Loucy (cell line): ENCODE results near the gene C5orf47.

Experiments
- CTCF ChIP-seq: fragments of 200-600 bp; sonication (generic); conservative IDR thresholded peaks from 2 replicates; pipeline ENCODE4 v1.5.1; 2014; ENCODE audit warnings: mild to moderate bottlenecking, antibody characterized with exemption, low read length
- EZH2phosphoT487 ChIP-seq: fragments of 200-600 bp; IDR thresholded peaks from 2 replicates; pipeline ENCODE4 v1.6.1; 2018; ENCODE audit warnings: antibody characterized with exemption, mild to moderate bottlenecking, moderate library complexity, borderline replicate concordance

- TF ChIP-seq CTCF: no peak
- no peak for TF ChIP-seq EZH2phosphoT487
Observed at GRCh38 chr5:174011441-174011840, 22.5 kb downstream of the C5orf47 start.
